HFFc6 (cell line): ENCODE data around the gene TAGLN3. TPM values are rescaled to one million over a fixed set of nuclear protein-coding genes. Genes with fewer than 3 reads are reported as not detected.

Experiments
- DNase-seq: peaks from one replicate; pipeline ENCODE4 v3.0.0-alpha.2; 2018
- H3K27ac Mint-ChIP-seq: 2 replicates; pipeline ENCODE4 v1.8.0; 2020; ENCODE audit warnings: mild to moderate bottlenecking, mixed read lengths
- H3K27me3 Mint-ChIP-seq: 2 replicates; pipeline ENCODE4 v1.8.0; 2021; ENCODE audit warnings: mild to moderate bottlenecking, moderate library complexity, mixed read lengths; ENCODE audit not compliant: insufficient read depth
- H3K36me3 Mint-ChIP-seq: 2 replicates; pipeline ENCODE4 v1.8.0; 2021; ENCODE audit warnings: low read depth, mixed read lengths
- H3K4me1 Mint-ChIP-seq: 2 replicates; pipeline ENCODE4 v1.8.0; 2020; ENCODE audit warnings: low read depth, mixed read lengths
- H3K4me3 Mint-ChIP-seq: 2 replicates; pipeline ENCODE4 v1.8.0; 2020; ENCODE audit warnings: mild to moderate bottlenecking, moderate library complexity, mixed read lengths
- H3K9me3 Mint-ChIP-seq: 2 replicates; pipeline ENCODE4 v1.8.0; 2020; ENCODE audit warnings: mild to moderate bottlenecking, mixed read lengths
- total RNA-seq, 6 experiments: library from RNA; stranded (reverse); fragmentation: NEBNext Ultra II Directional; extraction: Animal tissue kit (Norgen Biotek cat#: 25700); gene quantifications; 2 replicates in 1 of 6; 3 replicates in 5 of 6; pipeline ENCODE4 v1.2.3, GENCODE V29; 2021
- TF ChIP-seq, protein P1 (sequence below): fragments of 200-600 bp; sonication (generic); IDR thresholded peaks from 2 replicates; pipeline ENCODE4 v1.5.0; 2021; ENCODE audit warnings: antibody characterized with exemption, mild to moderate bottlenecking

The TAGLN3 gene
- total RNA-seq, 6 experiments from 2014 or later = 0.26 to 0.63 (median 0.43) TPM; not detected in 3

DNA sequence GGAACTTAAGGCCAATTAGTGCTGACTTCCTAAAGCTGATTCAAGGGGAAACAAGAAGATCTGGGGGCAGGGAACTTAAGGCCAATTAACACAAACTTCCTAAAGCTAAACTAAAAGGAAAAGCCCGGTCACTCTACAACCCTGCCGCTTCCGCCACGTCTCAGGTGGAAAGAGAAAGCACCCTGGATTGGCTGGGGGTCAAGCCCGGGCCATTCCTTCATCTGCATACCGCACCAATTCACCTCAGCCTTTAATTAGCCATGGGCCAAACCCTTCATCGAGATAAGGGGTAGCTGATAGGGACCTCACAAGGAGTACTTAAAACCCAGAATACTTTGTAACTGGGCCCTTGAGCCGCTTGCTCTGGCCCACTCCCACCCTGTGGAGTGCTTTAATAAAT lies 50.2 kb downstream of the TAGLN3 start:
- Mint-ChIP-seq H3K9me3 (no peaks in the 10 kb centered on the region), H3K27ac (no peak overlapping the region), H3K4me3 (no peak overlapping the region), H3K4me1 (peaks cover 26% of the 10 kb centered on the region), H3K27me3 (peaks cover 3% of the 10 kb centered on the region; the same call in 1 of the 2 replicates), H3K36me3 (no peaks in the 10 kb centered on the region)
- TF ChIP-seq, protein P1, sequence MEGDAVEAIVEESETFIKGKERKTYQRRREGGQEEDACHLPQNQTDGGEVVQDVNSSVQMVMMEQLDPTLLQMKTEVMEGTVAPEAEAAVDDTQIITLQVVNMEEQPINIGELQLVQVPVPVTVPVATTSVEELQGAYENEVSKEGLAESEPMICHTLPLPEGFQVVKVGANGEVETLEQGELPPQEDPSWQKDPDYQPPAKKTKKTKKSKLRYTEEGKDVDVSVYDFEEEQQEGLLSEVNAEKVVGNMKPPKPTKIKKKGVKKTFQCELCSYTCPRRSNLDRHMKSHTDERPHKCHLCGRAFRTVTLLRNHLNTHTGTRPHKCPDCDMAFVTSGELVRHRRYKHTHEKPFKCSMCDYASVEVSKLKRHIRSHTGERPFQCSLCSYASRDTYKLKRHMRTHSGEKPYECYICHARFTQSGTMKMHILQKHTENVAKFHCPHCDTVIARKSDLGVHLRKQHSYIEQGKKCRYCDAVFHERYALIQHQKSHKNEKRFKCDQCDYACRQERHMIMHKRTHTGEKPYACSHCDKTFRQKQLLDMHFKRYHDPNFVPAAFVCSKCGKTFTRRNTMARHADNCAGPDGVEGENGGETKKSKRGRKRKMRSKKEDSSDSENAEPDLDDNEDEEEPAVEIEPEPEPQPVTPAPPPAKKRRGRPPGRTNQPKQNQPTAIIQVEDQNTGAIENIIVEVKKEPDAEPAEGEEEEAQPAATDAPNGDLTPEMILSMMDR = no peak
- no peak for DNase-seq

DNA sequence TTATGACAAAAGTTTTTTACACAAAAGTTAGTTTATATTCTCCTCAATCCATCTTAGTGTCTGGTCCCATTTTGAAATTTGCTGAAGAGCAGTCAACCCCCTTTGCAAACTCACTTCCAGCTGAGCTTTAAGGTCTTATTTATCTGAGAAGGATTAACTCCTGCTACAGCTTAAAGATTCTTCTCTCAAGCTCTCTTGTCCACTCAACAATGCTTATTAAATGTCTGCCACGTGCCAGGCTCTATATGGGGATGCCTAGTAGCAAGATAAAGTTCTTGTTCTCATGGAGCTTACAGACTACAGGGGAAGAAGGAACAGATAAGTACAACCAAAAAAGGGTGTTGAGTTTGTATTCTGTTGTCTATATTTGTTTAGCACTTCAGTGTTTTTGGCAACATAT lies 54.5 kb downstream of the TAGLN3 start:
- Mint-ChIP-seq H3K36me3 (no peaks in the 10 kb centered on the region), H3K9me3 (no peaks in the 10 kb centered on the region), H3K4me1 (peaks cover 32% of the 10 kb centered on the region), H3K4me3 (no peak overlapping the region), H3K27ac (no peak overlapping the region), H3K27me3 (peaks cover 3% of the 10 kb centered on the region; the same call in 1 of the 2 replicates)
- TF ChIP-seq, protein P1 = no peak
- no peak for DNase-seq

DNA sequence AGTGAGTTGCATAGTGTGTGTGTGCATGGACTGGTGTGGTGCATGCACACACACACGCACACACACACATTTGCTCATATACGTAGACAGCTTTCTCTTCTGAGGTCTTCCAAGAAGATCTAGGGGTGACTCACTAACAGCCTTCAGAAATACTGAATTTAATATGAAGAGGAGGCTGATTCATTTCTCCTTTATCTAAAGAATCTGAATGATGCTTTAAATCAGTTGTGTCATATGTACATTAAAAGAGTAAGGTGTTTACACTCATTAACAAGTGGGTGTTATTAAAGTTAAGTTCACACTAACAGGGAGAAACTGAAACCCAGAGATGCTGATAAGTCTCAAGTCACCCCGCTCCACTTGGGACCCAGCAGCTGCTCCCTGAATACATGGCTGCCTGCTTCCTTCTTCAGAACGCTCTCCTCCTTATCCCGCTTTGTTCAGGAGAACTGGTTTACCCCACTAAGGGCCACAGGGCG lies 57.8 kb downstream of the TAGLN3 start:
- peak; percentile 85 for DNase-seq
- peaks cover 44% of the 10 kb centered on the region for H3K4me1 Mint-ChIP-seq
- peak overlapping the region; percentile 46 for H3K4me3 Mint-ChIP-seq
- H3K36me3 Mint-ChIP-seq = 0 out of 2 replicates have a peak, but pooled peaks cover 3% of the 10 kb centered on the region
- no peaks in the 10 kb centered on the region for H3K9me3 Mint-ChIP-seq
- peak overlapping the region; percentile 30 for H3K27ac Mint-ChIP-seq
- TF ChIP-seq, protein P1 = no peak
- peaks cover 3% of the 10 kb centered on the region for H3K27me3 Mint-ChIP-seq

DNA sequence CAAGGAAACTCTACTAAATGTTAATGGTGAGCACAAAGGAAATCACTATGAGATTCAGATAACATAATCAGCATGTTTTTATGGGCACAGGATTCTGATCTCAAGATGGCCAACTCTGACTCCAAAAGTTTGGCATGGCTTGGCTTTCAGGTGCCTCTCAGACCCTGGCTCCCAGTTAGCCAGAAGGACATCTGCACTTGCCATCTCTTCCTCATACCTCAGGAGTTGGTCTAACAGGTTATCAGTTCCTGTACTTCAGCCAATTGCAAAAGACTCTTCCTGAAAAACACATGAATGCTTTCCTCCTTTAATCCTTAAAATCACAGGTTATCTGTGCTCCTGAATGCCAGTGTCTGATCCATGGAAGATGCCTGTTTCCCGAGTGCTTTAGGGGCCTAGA lies 60.8 kb downstream of the TAGLN3 start:
- no peak for DNase-seq
- 0 out of 2 replicates have a peak, but pooled peaks cover 3% of the 10 kb centered on the region for H3K36me3 Mint-ChIP-seq
- no peak overlapping the region for H3K27ac Mint-ChIP-seq
- peaks cover 34% of the 10 kb centered on the region for H3K4me1 Mint-ChIP-seq
- H3K9me3 Mint-ChIP-seq = no peaks in the 10 kb centered on the region
- H3K27me3 Mint-ChIP-seq = no peaks in the 10 kb centered on the region; the same call in 1 of the 2 replicates
- H3K4me3 Mint-ChIP-seq = no peak overlapping the region
- TF ChIP-seq, protein P1 = no peak

DNA sequence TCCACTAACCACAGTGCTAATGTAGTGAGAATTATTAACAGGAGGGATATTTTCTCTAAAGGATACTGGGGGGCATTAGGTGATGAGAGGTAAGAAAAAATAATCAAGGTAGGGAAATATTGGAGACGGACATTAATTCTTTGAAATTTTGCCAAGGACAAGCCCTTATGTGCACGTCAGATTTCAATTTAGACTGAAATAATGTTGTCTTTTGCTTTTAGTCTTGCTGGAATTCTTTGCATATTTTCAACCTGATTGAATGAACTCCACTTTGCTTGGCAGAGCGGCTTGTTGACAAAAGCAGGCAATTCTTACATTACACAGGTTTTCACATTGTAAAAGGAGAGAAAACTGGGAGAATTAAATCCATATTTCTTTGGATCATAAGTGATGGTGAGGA lies 62.4 kb downstream of the TAGLN3 start:
- Mint-ChIP-seq H3K27ac (peak overlapping the region; percentile 11; the same call in 1 of the 2 replicates), H3K4me1 (peaks cover 32% of the 10 kb centered on the region), H3K36me3 (0 out of 2 replicates have a peak, but pooled peaks cover 3% of the 10 kb centered on the region), H3K27me3 (no peaks in the 10 kb centered on the region; the same call in 1 of the 2 replicates), H3K9me3 (no peaks in the 10 kb centered on the region), H3K4me3 (peak overlapping the region; percentile 9; the same call in 1 of the 2 replicates)
- peak; percentile 40 for DNase-seq
- TF ChIP-seq, protein P1 = no peak

Other genes starting within 250 kb of the TAGLN3 start
- gene PHLDB2, start 139.7 kb upstream of the TAGLN3 start, total RNA-seq = 10 to 100 TPM; 35.4 to 55.9 (median 37.6) TPM
- 10 to 100 TPM; 39.5 to 44.5 (median 41.3) TPM for gene ABHD10, start 19.9 kb upstream of the TAGLN3 start, total RNA-seq
- gene TMPRSS7, start 35.8 kb downstream of the TAGLN3 start, total RNA-seq = under 1 TPM in 1 of 6 experiments, not detected in 5; 0.10 TPM
- 10 to 100 TPM in 5 of 6 experiments, 1 to 10 TPM in 1; 9.7 to 11.6 (median 10.7) TPM for gene C3orf52, start 87.5 kb downstream of the TAGLN3 start, total RNA-seq
- gene GCSAM, start 134.3 kb downstream of the TAGLN3 start, total RNA-seq = not detected